Retinal pigment epithelial cell (primary cell): ENCODE measurements around the gene CRYZL1.
A peak's percentile ranks its signal among the peaks of the same experiment; 100 is the strongest.

Experiments used
- DNase-seq: peaks from one replicate; pipeline ENCODE4 v3.0.0-alpha.2; 2010; ENCODE audit warnings: low read depth
- H3K4me3 ChIP-seq: 2 replicates; pipeline ENCODE4 v1.5.1; 2011; ENCODE audit warnings: mild to moderate bottlenecking, low read length, control low read depth, moderate library complexity
- CTCF ChIP-seq: conservative IDR thresholded peaks from 2 replicates; pipeline ENCODE4 v1.5.1; 2011; ENCODE audit warnings: low read depth, low read length, control low read depth, inconsistent platforms

Gene CRYZL1

GRCh38 chr21:33641352-33642026 is at the start of gene CRYZL1:
TSS of gene CRYZL1 (minus strand) at chr21:33641741. CDS start at chr21:33631551, 10,190 bp downstream.
- peak; percentile 98 for DNase-seq
- peak within 1 kb of the TSS; percentile 74 for H3K4me3 ChIP-seq
- no peak for TF ChIP-seq CTCF

DNA sequence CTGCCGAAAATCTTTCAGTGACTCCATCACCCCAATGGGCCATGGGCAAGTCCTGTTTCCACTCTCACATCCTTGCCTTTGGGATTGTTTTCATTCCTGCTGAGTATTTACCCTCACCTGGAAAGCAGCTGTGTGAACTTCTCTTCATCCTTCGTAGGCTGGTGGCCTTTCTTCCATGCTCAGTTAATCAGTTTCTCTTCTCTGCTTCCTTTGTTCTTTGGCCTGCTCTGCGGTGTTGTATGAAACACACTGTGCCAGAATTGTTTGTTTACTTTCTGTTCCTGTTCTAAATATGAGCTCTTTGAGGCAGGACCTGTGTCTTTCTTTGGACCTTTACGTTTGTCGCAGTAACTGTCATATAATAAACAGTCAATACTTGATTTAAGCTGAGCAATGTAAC is 49.3 kb upstream of the CRYZL1 start:
- no peak for DNase-seq
- H3K4me3 ChIP-seq: no peak overlapping the region
- TF ChIP-seq CTCF: no peak

- no peak overlapping the region for H3K4me3 ChIP-seq
- no peak for TF ChIP-seq CTCF
- DNase-seq: no peak
Observed at GRCh38 chr21:33688353-33688752, 46.8 kb upstream of the CRYZL1 start.

DNA sequence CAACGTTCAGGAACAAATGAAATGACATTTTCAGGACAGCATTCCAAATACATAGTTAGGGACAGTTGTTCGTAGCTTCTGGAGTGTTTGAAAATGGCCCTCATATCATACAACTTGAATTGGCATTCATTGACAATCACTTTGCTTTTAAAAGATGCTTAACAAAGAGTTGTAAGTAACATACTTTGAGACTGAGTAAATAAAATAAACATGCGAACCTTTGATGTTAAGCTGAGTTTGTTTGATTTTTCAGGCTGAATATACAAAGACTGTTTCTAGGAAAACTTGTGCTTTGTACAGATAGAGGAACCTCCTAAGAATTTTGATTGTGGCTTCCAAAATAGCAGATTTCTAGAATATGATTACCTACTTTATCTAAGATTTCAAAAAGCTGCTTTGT is 46.1 kb upstream of the CRYZL1 start:
- no peak for DNase-seq
- H3K4me3 ChIP-seq: no peak overlapping the region
- no peak for TF ChIP-seq CTCF

DNA sequence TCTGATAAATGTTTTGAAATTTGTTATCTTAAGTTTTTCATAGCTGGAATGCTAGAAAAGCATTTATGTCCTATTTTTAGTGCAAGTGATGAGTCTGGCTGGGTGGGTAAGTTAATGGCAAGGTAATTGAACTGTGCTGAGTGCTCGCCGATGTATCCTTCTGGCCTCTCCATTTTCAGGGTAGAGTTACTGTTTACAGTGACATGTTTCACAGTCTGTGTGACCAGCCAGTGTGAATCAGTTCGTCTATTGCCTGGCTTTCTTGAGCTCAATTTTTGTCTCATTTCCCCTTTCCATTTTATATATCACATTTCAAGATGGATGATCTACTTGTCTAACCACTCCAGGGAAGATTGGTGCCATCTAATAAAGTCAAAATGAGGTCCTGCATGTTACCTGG is 44.8 kb upstream of the CRYZL1 start:
- DNase-seq: no peak
- no peak overlapping the region for H3K4me3 ChIP-seq
- no peak for TF ChIP-seq CTCF

GRCh38 chr21:33685613-33686197 is 44.2 kb upstream of the CRYZL1 start:
- no peak for TF ChIP-seq CTCF
- no peak overlapping the region for H3K4me3 ChIP-seq
- DNase-seq: peak; percentile 77

- no peak for TF ChIP-seq CTCF
- DNase-seq: no peak
- no peak overlapping the region for H3K4me3 ChIP-seq
Observed at GRCh38 chr21:33684923-33685560, 43.5 kb upstream of the CRYZL1 start.
